Neutrophil (primary cell): ENCODE data around the gene TNRC6B.
"Not testable (repeated sequence)": the region's sequence is repeated elsewhere in the genome, so short reads cannot be mapped to it uniquely, and the experiment has no call there.

ENCODE experiments used
- H3K27ac ChIP-seq: fragments of 200-600 bp; sonication (generic); 2 replicates; pipeline ENCODE4 v1.5.1; 2016; ENCODE audit warnings: mild to moderate bottlenecking, moderate library complexity
- H3K27me3 ChIP-seq: fragments of 200-600 bp; sonication (generic); 2 replicates; pipeline ENCODE4 v1.6.0; 2016; ENCODE audit warnings: mild to moderate bottlenecking
- H3K36me3 ChIP-seq: fragments of 200-600 bp; sonication (generic); 2 replicates; pipeline ENCODE4 v1.5.1; 2017
- H3K4me1 ChIP-seq, 2 experiments: fragments of 200-600 bp in 1 of 2; sonication (generic) in 1 of 2; 1 replicate in 1 of 2; 2 replicates in 1 of 2; pipeline versions ENCODE4 v1.5.1 to v1.6.1; 2013 to 2016; ENCODE audit warnings: low read depth in 1 of 2, low read length in 1 of 2, mild to moderate bottlenecking in 1 of 2, moderate library complexity in 1 of 2; ENCODE audit not compliant: control insufficient read depth in 1 of 2, insufficient read depth in 1 of 2
- H3K4me3 ChIP-seq, 2 experiments: fragments of 200-600 bp in 1 of 2; sonication (generic) in 1 of 2; 1 replicate in 1 of 2; 2 replicates in 1 of 2; pipeline ENCODE4 v1.5.1; 2013 to 2016; ENCODE audit warnings: low read depth in 1 of 2, low read length in 1 of 2, mild to moderate bottlenecking in 1 of 2, moderate library complexity in 1 of 2
- H3K9me3 ChIP-seq: fragments of 200-600 bp; sonication (generic); 2 replicates; pipeline ENCODE4 v1.5.1; 2016
- TF ChIP-seq, protein P1 (sequence below): fragments of 200-600 bp; sonication (generic); IDR thresholded peaks from 2 replicates; pipeline ENCODE4 v1.5.1; 2016; ENCODE audit warnings: antibody characterized with exemption

TNRC6B gene

DNA sequence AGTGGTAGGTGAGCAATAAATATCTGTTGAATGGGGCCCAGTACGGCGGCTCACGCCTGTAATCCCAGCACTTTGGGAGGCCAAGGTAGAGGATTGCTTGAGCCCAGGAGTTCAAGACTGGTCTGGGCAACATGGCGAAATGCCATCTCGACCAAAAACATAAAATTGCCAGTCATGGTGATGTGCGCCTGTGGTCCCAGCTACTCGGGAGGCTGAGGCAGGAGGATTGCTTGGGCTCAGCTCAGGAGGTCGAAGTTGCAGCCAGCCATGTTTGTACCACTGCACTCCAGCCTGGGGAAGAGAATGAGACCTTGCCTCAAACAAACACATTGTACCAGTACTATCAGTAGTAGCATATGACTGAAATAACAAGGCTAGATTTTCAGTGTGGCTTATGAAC, 196.8 kb downstream of the TNRC6B start:
- peaks cover 21% of the 10 kb centered on the region in 2 experiments for H3K4me1 ChIP-seq
- H3K27me3 ChIP-seq = no peaks in the 10 kb centered on the region
- H3K27ac ChIP-seq = no peak overlapping the region
- TF ChIP-seq, protein P1, sequence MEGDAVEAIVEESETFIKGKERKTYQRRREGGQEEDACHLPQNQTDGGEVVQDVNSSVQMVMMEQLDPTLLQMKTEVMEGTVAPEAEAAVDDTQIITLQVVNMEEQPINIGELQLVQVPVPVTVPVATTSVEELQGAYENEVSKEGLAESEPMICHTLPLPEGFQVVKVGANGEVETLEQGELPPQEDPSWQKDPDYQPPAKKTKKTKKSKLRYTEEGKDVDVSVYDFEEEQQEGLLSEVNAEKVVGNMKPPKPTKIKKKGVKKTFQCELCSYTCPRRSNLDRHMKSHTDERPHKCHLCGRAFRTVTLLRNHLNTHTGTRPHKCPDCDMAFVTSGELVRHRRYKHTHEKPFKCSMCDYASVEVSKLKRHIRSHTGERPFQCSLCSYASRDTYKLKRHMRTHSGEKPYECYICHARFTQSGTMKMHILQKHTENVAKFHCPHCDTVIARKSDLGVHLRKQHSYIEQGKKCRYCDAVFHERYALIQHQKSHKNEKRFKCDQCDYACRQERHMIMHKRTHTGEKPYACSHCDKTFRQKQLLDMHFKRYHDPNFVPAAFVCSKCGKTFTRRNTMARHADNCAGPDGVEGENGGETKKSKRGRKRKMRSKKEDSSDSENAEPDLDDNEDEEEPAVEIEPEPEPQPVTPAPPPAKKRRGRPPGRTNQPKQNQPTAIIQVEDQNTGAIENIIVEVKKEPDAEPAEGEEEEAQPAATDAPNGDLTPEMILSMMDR = no peak
- no peaks in the 10 kb centered on the region for H3K9me3 ChIP-seq
- no peaks in the 10 kb centered on the region for H3K36me3 ChIP-seq
- H3K4me3 ChIP-seq = no peak overlapping the region

DNA sequence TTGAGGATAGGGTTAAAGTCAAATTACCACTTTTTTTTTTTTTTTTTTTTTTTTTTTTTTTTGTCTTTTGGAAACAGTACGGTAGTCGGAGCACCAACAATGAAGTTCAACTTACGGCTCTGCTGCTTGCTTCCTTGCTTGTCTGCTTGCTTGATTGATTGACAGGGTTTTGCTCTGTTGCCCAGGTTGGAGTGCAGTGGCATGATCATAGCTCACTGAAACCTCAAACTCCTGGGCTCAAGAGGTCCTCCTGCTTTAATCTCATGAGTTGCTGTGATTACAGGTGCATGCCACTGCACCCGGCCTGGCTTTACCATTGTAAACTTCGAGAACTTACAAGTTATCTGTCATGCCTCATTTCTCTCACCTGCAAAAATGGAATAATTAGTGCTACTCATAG, 198.4 kb downstream of the TNRC6B start:
- peaks cover 18% of the 10 kb centered on the region in 2 experiments for H3K4me1 ChIP-seq
- no peak overlapping the region for H3K27ac ChIP-seq
- no peaks in the 10 kb centered on the region for H3K27me3 ChIP-seq
- TF ChIP-seq, protein P1 = no peak
- H3K36me3 ChIP-seq = no peaks in the 10 kb centered on the region
- H3K9me3 ChIP-seq = no peaks in the 10 kb centered on the region
- H3K4me3 ChIP-seq = no peak overlapping the region

DNA sequence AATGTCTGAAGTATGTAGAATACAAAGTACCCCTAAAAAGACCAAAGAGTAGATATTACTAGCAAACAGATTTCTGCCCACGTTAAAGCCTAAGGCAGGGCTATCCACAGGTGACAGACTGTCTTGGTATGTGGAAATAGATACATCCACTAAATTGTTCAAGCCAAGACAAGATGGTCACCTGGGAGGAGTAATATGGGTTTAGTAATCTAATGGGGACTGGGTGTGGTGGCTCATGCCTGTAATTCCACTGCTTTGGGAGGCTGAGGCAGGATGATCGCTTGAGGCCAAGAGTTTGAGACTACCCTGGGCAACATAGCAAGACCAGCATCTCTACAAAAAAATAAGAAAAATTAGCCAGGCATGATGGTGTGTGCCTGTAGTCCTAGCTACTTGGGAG, 200.2 kb downstream of the TNRC6B start:
- Histone ChIP-seq H3K36me3 (no peaks in the 10 kb centered on the region), H3K27ac (peak overlapping the region; percentile 39), H3K4me1 (peaks cover 14 to 16% of the 10 kb centered on the region in 2 experiments), H3K27me3 (no peaks in the 10 kb centered on the region), H3K9me3 (no peaks in the 10 kb centered on the region), H3K4me3 (no peak overlapping the region)
- TF ChIP-seq, protein P1 = no peak

DNA sequence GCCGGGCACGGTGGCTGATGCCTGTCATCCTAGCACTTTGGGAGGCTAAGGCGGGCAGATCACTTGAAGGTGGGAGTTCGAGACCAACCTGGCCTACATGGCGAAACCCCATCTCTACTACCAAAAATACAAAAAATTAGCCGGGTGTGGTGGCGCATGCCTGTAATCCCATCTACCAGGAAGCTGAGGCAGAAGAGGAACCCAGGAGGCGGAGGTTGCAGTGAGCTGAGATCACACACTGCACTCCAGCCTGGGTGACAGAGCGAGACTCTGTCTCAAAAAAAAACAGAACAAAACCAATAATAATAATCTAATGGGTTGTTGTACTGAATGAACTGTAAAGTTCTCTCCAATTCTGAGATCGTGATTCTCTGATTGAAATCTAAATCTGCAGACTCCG, 200.7 kb downstream of the TNRC6B start:
- H3K27ac ChIP-seq = peak overlapping the region; percentile 39
- not testable (repeated sequence) for H3K27me3 ChIP-seq, H3K9me3 ChIP-seq, H3K4me3 ChIP-seq, H3K36me3 ChIP-seq
- H3K4me1 ChIP-seq = peaks cover 14 to 16% of the 10 kb centered on the region in 2 experiments

DNA sequence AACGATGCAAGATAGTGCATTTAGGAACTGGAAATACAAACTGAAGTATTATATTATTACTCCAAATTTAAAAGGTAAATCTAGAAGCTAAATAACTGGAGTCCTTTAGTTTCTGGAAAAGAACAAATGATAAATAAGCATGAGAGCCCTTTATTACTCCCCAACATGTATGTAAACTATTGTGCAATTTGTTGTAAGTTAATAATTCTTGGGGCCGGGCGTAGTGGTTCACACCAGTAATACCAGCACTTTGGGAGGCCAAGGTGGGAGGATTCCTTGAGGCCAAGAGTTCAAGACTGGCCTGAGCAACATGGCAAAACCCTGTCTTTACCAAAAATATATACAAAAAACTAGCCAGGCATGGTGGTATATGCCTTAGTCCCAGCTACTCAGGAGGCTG, 203.7 kb downstream of the TNRC6B start:
- TF ChIP-seq, protein P1 = no peak
- H3K4me3 ChIP-seq = no peak overlapping the region
- no peaks in the 10 kb centered on the region for H3K27me3 ChIP-seq
- no peaks in the 10 kb centered on the region for H3K9me3 ChIP-seq
- no peaks in the 10 kb centered on the region for H3K36me3 ChIP-seq
- H3K4me1 ChIP-seq = peaks cover 32 to 33% of the 10 kb centered on the region in 2 experiments
- no peak overlapping the region for H3K27ac ChIP-seq

DNA sequence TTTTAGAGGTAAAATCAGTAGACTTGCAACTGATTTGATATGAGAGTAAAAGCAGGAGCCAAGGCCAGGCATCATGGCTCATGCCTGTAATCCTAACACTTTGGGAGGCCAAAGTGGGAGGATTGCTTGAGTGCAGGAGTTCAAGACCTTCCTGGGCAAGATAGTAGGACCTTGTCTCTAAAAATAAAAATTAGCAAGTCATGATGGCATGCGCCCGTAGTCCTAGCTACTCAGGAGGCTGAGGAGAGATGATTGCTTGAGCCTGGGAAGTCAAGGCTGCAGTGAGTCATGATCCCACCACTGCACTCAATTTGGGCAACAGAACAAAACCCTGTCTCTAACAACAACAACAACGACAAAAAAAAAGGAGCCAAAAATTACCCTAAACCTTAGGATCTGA, 206.2 kb downstream of the TNRC6B start:
- Histone ChIP-seq H3K27ac (no peak overlapping the region), H3K36me3 (no peaks in the 10 kb centered on the region), H3K27me3 (no peaks in the 10 kb centered on the region), H3K4me3 (no peak overlapping the region), H3K9me3 (no peaks in the 10 kb centered on the region), H3K4me1 (peaks cover 41 to 43% of the 10 kb centered on the region in 2 experiments)
- TF ChIP-seq, protein P1 = no peak
